Activated CD4-positive, alpha-beta T cell treated with anti-CD3 and anti-CD28 coated beads, Interleukin-2, amount 50 U/mL, for 4 hours (primary cell): ENCODE results near the gene TMEM270.

ENCODE experiments used
- DNase-seq, 2 experiments: peaks; one replicate each; pipeline ENCODE4 v3.0.0-alpha.2; 2020

The TMEM270 gene

DNA sequence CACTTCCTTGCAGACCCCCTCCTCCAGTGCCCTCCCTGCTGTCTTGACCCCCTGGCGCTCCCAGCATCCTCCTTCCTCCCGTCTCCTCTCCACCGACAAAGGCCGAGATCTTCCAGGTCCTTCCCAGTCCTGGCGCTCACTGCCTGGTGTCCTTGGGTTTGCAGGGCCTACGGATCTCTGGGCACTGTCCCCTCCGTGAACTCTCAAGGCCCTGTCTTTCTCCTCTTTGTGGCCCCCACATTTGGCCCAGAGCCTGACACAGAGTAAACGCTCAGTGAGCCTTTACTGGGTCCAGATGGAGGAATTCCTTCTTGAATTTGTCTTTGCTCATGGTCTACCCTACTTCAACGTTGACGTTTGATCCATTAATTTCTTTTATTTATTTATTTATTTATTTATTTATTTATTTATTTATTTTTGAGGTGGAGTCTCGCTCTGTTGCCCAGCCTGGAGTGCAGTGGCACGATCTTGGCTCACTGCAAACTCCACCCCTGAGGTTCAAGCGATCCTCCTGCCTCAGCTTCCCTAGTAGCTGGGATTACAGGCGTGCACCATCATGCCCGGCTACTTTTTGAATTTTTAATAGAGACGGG, 29.7 kb downstream of the TMEM270 start:
- DNase-seq, result no peak

GRCh38 chr7:73891178-73891885, 30.4 kb downstream of the TMEM270 start:
- no peak for DNase-seq

DNA sequence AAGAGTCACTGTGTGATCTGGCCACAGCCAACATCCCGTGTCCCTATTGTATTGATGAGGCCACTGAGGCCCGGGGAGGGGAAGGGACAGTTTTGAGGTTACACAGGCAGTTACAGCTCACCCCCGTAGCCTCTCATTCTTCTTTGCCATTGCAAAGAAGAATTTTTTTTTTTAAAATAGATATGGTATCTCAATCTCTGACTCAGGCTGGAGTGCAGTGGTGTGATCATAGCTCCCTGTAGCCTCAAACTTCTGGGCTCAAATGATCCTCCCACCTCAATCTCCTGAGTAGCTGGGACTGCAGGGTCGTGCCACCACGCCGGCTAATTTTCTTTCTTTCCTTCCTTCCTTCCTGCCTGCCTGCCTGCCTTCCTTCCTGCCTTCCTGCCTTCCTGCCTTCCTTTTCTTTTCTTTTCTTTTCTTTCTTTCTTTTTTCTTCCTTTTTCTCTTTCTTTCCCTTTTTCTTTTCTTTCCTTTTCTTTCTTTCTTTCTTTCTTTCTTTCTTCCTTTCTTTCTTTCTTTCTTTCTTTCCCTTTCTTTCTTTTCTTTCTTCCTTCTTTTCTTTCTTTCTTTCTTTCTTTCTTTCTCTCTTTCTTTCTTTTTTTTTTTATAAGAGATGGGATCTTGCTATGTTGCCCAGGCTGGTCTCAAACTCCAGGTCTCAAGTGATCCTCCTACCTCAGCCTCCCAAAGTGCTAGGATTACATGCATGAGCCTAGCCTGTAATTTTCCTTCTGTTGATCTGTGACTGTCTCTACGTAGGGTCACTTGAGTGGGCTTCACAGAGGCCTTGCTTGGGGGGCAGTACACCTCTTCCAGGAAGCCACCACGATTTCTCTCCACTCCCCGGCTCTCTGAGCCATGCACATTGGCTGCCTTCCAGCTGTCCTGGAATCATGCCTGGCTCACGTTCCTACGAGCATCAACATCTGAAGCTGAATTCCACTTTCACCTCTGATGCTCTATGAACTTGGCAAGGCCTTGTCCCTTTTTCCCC, 31.3 kb downstream of the TMEM270 start:
- no peak for DNase-seq

DNA sequence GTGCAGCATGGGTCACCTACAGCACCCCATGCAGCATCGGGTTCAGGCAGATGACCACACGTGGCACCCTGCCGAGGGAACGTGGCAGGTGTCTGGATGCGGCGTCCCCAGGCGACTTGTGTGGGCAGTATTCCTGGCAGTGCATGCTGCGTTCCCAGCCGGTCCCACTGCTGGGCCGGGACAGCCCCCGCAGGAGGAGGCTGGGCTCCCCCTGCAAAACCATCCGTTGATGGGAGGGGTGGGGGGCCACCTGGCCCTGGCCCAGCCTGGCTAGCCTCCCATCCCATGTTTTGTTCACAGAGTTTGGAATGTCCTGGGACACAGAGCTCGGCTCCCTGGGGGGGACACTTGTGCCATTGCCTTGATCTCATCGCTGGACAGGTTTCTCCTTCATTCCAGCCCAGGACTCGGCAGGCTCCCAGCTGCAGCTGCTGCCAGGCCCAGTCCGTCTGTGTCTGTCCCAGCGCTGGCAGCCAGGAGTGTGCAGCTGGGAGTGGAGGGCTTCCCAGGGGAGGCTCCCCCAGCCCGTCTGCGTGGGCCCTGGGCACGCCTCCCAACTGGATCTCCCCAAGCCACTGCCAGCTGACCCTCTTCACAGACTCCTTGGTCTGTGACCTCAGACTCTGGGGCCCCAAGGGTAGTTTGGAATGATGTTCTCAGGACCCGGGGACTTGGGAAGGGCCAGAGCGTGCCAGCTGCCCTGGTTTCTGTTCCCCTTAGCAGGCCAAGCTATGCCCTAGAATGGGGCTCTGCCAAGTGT, 32.6 kb downstream of the TMEM270 start:
- no peak for DNase-seq

- DNase-seq, result no peak
These were observed 33.2 kb downstream of the TMEM270 start for GRCh38 chr7:73894166-73894565.

GRCh38 chr7:73894733-73895551, 34.0 kb downstream of the TMEM270 start:
- DNase-seq, result no peak

- DNase-seq, result no peak
These were observed 34.7 kb downstream of the TMEM270 start for GRCh38 chr7:73895626-73896025.

- DNase-seq, result no peak
These were observed 35.5 kb downstream of the TMEM270 start for GRCh38 chr7:73896454-73896853.

GRCh38 chr7:73899731-73900142, 38.8 kb downstream of the TMEM270 start:
- DNase-seq, result no peak

GRCh38 chr7:73900286-73900685, 39.3 kb downstream of the TMEM270 start:
- no peak for DNase-seq

DNA sequence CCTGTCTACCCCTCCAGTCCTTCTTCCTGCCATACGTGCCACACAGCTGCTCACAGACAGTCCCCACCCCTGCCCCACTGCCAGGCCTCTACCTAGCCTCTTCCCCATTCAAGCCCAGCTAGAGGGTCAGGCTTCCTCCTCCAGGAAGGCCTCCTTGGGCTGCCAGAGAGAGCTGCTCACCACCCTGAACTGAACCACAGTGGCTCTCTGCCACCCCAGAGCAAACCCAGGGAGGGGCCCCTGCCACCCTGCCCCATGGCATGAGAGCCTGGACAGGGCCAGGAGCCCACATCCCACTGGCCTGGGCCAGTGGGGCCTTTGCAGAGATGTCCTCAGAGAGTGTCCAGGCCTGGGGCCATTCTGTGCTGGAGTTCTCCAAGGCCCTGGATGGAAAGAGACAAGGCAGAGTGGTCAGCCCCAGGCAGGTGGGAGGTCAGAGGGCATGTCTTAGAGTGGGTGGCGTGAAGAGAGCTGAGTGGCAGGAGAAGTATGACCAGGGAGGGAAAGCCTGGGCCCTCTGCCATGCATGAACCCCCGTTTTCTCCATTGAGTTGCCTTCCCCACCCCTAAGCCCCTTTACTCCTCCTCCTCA, 40.4 kb downstream of the TMEM270 start:
- no peak for DNase-seq

GRCh38 chr7:73901823-73902597, 41.1 kb downstream of the TMEM270 start:
- DNase-seq, result no peak

GRCh38 chr7:73903321-73904218, 42.6 kb downstream of the TMEM270 start:
- DNase-seq, result no peak

- DNase-seq, result no peak
These were observed 43.5 kb downstream of the TMEM270 start for GRCh38 chr7:73904219-73905137.

- DNase-seq, result no peak
These were observed 44.4 kb downstream of the TMEM270 start for GRCh38 chr7:73905360-73905759.

GRCh38 chr7:73906874-73907273, 45.9 kb downstream of the TMEM270 start:
- DNase-seq, result no peak

- no peak for DNase-seq
These were observed 46.7 kb downstream of the TMEM270 start for GRCh38 chr7:73907554-73908122.

- no peak for DNase-seq
These were observed 47.2 kb downstream of the TMEM270 start for GRCh38 chr7:73908123-73908611.
